Left renal pelvis (tissue), 4 donors: ENCODE measurements around the gene MRPL9. TPM values are rescaled to one million over a fixed set of nuclear protein-coding genes. Genes with fewer than 3 reads are reported as not detected.
"Not testable (repeated sequence)": the region's sequence is repeated elsewhere in the genome, so short reads cannot be mapped to it uniquely, and the experiment has no call there.

Source experiments
- DNase-seq, 4 donors: peaks; one replicate each; pipeline ENCODE4 v3.0.0-alpha.2; 2013; ENCODE audit warnings: low read depth in 4 of 4, low spot score in 3 of 4
- polyA plus RNA-seq, 4 donors: library from polyadenylated mRNA; unstranded; fragments of 120-200 nt; gene quantifications; one replicate each; pipeline ENCODE4 v1.2.1, GENCODE V29; 2013; ENCODE audit not compliant: insufficient read length in 4 of 4

The MRPL9 gene
- polyA plus RNA-seq, 4 donors: 83.6 to 124 (median 117) TPM

GRCh38 chr1:151737026-151737425, 26.3 kb downstream of the MRPL9 start:
- no peak for DNase-seq

GRCh38 chr1:151733995-151734394, 29.3 kb downstream of the MRPL9 start:
- DNase-seq: not testable (repeated sequence)

GRCh38 chr1:151733126-151733525, 30.2 kb downstream of the MRPL9 start:
- DNase-seq: no peak

- no peak for DNase-seq
Observed at GRCh38 chr1:151729966-151730291, 33.4 kb downstream of the MRPL9 start.

- DNase-seq: no peak
Observed at GRCh38 chr1:151729157-151729965, 33.9 kb downstream of the MRPL9 start.

- no peak for DNase-seq
Observed at GRCh38 chr1:151728151-151729054, 34.9 kb downstream of the MRPL9 start.

GRCh38 chr1:151723726-151724370, 39.4 kb downstream of the MRPL9 start:
- DNase-seq: no peak

- DNase-seq: no peak
Observed at GRCh38 chr1:151721788-151722510, 41.3 kb downstream of the MRPL9 start.

GRCh38 chr1:151720974-151721787, 42.1 kb downstream of the MRPL9 start, which contains the start of gene RIIAD1:
RIIAD1 (plus strand) TSS chr1:151721522; CDS start chr1:151721537, 15 bp downstream.
- DNase-seq: no peak

- no peak for DNase-seq
Observed at GRCh38 chr1:151720554-151720953, 42.7 kb downstream of the MRPL9 start.

GRCh38 chr1:151720125-151720524, 43.2 kb downstream of the MRPL9 start:
- DNase-seq: no peak

GRCh38 chr1:151718666-151719065, 44.6 kb downstream of the MRPL9 start:
- no peak for DNase-seq

GRCh38 chr1:151718011-151718431, 45.3 kb downstream of the MRPL9 start:
- no peak for DNase-seq

- no peak for DNase-seq
Observed at GRCh38 chr1:151716771-151717631, 46.3 kb downstream of the MRPL9 start, which contains the start of gene CELF3. CELF3 (minus strand) TSS chr1:151716803; CDS start chr1:151716020, 783 bp downstream.

GRCh38 chr1:151716405-151716762, 46.9 kb downstream of the MRPL9 start:
- DNase-seq: no peak

- no peak for DNase-seq
Observed at GRCh38 chr1:151715726-151716404, 47.4 kb downstream of the MRPL9 start.

- no peak for DNase-seq
Observed at GRCh38 chr1:151714820-151715725, 48.2 kb downstream of the MRPL9 start.
